Trophoblast cell (in vitro differentiated cells and primary cell): ENCODE data around the gene GAS5.

Experiments
- DNase-seq, 2 donors: peaks; one replicate each; pipeline ENCODE4 v3.0.0-alpha.2; 2016
- H2AFZ ChIP-seq: 2 replicates; pipeline ENCODE4 v1.6.1; 2013; ENCODE audit warnings: low read length, moderate library complexity, mild to moderate bottlenecking; ENCODE audit not compliant: insufficient read depth, poor library complexity
- H2AK5ac ChIP-seq: 2 replicates; pipeline ENCODE4 v1.6.1; 2013; ENCODE audit warnings: mild to moderate bottlenecking, low read length
- H2BK120ac ChIP-seq: 2 replicates; pipeline ENCODE4 v1.6.1; 2013; ENCODE audit warnings: low read length, mild to moderate bottlenecking, moderate library complexity; ENCODE audit not compliant: insufficient read depth, poor library complexity
- H2BK12ac ChIP-seq: 2 replicates; pipeline ENCODE4 v1.6.1; 2013; ENCODE audit warnings: mild to moderate bottlenecking, low read length, moderate library complexity
- H2BK5ac ChIP-seq: 2 replicates; pipeline ENCODE4 v1.6.1; 2013; ENCODE audit warnings: low read length, low read depth, moderate library complexity, mild to moderate bottlenecking; ENCODE audit not compliant: poor library complexity
- H3K14ac ChIP-seq: 2 replicates; pipeline ENCODE4 v1.6.1; 2013; ENCODE audit warnings: mild to moderate bottlenecking, low read length
- H3K18ac ChIP-seq: 2 replicates; pipeline ENCODE4 v1.6.1; 2013; ENCODE audit warnings: mild to moderate bottlenecking, low read length
- H3K23ac ChIP-seq: 2 replicates; pipeline ENCODE4 v1.6.1; 2013; ENCODE audit warnings: low read length
- H3K27ac ChIP-seq: 2 replicates; pipeline ENCODE4 v1.5.1; 2013; ENCODE audit warnings: low read depth, mild to moderate bottlenecking, inconsistent platforms, low read length, moderate library complexity
- H3K27me3 ChIP-seq: 2 replicates; pipeline ENCODE4 v1.6.1; 2013; ENCODE audit warnings: inconsistent platforms, mild to moderate bottlenecking, low read length, moderate library complexity; ENCODE audit not compliant: insufficient read depth
- H3K36me3 ChIP-seq, 2 experiments: 1 replicate in 1 of 2; 2 replicates in 1 of 2; pipeline ENCODE4 v1.6.1; 2013; ENCODE audit warnings: low read length in 2 of 2, mild to moderate bottlenecking in 2 of 2, moderate library complexity in 1 of 2; ENCODE audit not compliant: insufficient read depth in 2 of 2, control insufficient read depth in 1 of 2
- H3K4ac ChIP-seq: 2 replicates; pipeline ENCODE4 v1.6.1; 2013; ENCODE audit warnings: low read depth, mild to moderate bottlenecking, low read length, moderate library complexity
- H3K4me1 ChIP-seq, 2 experiments: 1 replicate in 1 of 2; 2 replicates in 1 of 2; pipeline ENCODE4 v1.6.1; 2013; ENCODE audit warnings: low read length in 2 of 2, mild to moderate bottlenecking in 2 of 2, moderate library complexity in 1 of 2; ENCODE audit not compliant: insufficient read depth in 2 of 2, control insufficient read depth in 1 of 2
- H3K4me2 ChIP-seq: 2 replicates; pipeline ENCODE4 v1.6.1; 2013; ENCODE audit warnings: inconsistent platforms, mild to moderate bottlenecking, low read length, moderate library complexity
- H3K4me3 ChIP-seq: 2 replicates; pipeline ENCODE4 v1.5.1; 2013; ENCODE audit warnings: mild to moderate bottlenecking, low read depth, low read length, inconsistent platforms
- H3K79me1 ChIP-seq: one replicate; pipeline ENCODE4 v1.6.1; 2013; ENCODE audit warnings: low read length
- H3K79me2 ChIP-seq: 2 replicates; pipeline ENCODE4 v1.6.1; 2013; ENCODE audit warnings: low read length, mild to moderate bottlenecking; ENCODE audit not compliant: control insufficient read depth, insufficient read depth, poor library complexity
- H3K9ac ChIP-seq: 2 replicates; pipeline ENCODE4 v1.6.1; 2013; ENCODE audit warnings: mild to moderate bottlenecking, low read length
- H3K9me3 ChIP-seq: 2 replicates; pipeline ENCODE4 v1.6.1; 2013; ENCODE audit warnings: low read depth, mild to moderate bottlenecking, control low read depth, inconsistent platforms, low read length; ENCODE audit not compliant: insufficient read depth
- H4K12ac ChIP-seq: 2 replicates; pipeline ENCODE4 v1.6.1; 2013; ENCODE audit warnings: low read depth, mild to moderate bottlenecking, low read length, moderate library complexity
- H4K8ac ChIP-seq: 2 replicates; pipeline ENCODE4 v1.6.1; 2013; ENCODE audit warnings: low read depth, mild to moderate bottlenecking, low read length, moderate library complexity
- H4K91ac ChIP-seq: one replicate; pipeline ENCODE4 v1.6.1; 2013; ENCODE audit warnings: low read depth, mild to moderate bottlenecking, low read length, moderate library complexity
- WGBS: extraction: QIAGEN DNeasy Blood & Tissue Kit; methylation state at CpG from one replicate; pipeline ENCODE4 v1.1.7; 2013; ENCODE audit warnings: missing lambda C conversion rate; ENCODE audit not compliant: insufficient read length, insufficient coverage; ENCODE audit errors: extremely low coverage; 5-methylcytosine and 5-hydroxymethylcytosine counted together

GAS5 gene

GRCh38 chr1:173870252-173871075 lies 2.7 kb upstream of the GAS5 start:
- no peak overlapping the region for H3K4me2 ChIP-seq
- no peak overlapping the region for H2BK120ac ChIP-seq
- H3K4me1 ChIP-seq = no peaks in the 10 kb centered on the region
- peaks cover 14% of the 10 kb centered on the region for H3K79me1 ChIP-seq
- no CpG with 5 or more reads among the region's 15 CpGs for WGBS
- no peak overlapping the region for H4K12ac ChIP-seq
- peaks cover 12% of the 10 kb centered on the region for H3K79me2 ChIP-seq
- no peak overlapping the region for H3K27ac ChIP-seq
- H4K8ac ChIP-seq = no peak overlapping the region
- no peak overlapping the region for H2AK5ac ChIP-seq
- H3K18ac ChIP-seq = no peak overlapping the region
- DNase-seq = no peak
- H3K9me3 ChIP-seq = no peaks in the 10 kb centered on the region
- H3K4ac ChIP-seq = no peak overlapping the region
- H3K9ac ChIP-seq = no peak overlapping the region
- no peak overlapping the region for H2BK12ac ChIP-seq
- H2AFZ ChIP-seq = no peak overlapping the region
- H3K4me3 ChIP-seq = no peak overlapping the region
- H3K27me3 ChIP-seq = no peaks in the 10 kb centered on the region
- H3K14ac ChIP-seq = no peak overlapping the region
- H4K91ac ChIP-seq = no peak overlapping the region
- H3K23ac ChIP-seq = no peak overlapping the region
- peaks cover 12 to 15% of the 10 kb centered on the region in 2 experiments for H3K36me3 ChIP-seq
- no peak overlapping the region for H2BK5ac ChIP-seq

GRCh38 chr1:173869021-173869359 lies 1.2 kb upstream of the GAS5 start:
- peak overlapping the region; percentile 99 for H3K27ac ChIP-seq
- no peak overlapping the region for H3K14ac ChIP-seq
- peak overlapping the region; percentile 87 for H2BK5ac ChIP-seq
- H3K4me3 ChIP-seq = peak overlapping the region; percentile 90
- H3K79me2 ChIP-seq = peaks cover 12% of the 10 kb centered on the region
- H3K23ac ChIP-seq = no peak overlapping the region
- H3K27me3 ChIP-seq = no peaks in the 10 kb centered on the region
- DNase-seq = peak in 1 of 2 donors; percentile 29
- peak overlapping the region; percentile 80 for H4K8ac ChIP-seq
- H3K18ac ChIP-seq = no peak overlapping the region
- H2AK5ac ChIP-seq = no peak overlapping the region
- H2BK12ac ChIP-seq = peak overlapping the region; percentile 18
- peak overlapping the region; percentile 47 for H4K12ac ChIP-seq
- peak overlapping the region; percentile 80 for H2AFZ ChIP-seq
- H3K79me1 ChIP-seq = peaks cover 14% of the 10 kb centered on the region
- H3K9me3 ChIP-seq = no peaks in the 10 kb centered on the region
- peak overlapping the region; percentile 43 for H3K4ac ChIP-seq
- H4K91ac ChIP-seq = peak overlapping the region; percentile 72
- no peaks in the 10 kb centered on the region for H3K4me1 ChIP-seq
- no CpG with 5 or more reads among the region's 5 CpGs for WGBS
- H3K9ac ChIP-seq = peak overlapping the region; percentile 96
- peak overlapping the region; percentile 76 for H2BK120ac ChIP-seq
- peak overlapping the region; percentile 98 for H3K4me2 ChIP-seq
- peaks cover 12 to 22% of the 10 kb centered on the region in 2 experiments for H3K36me3 ChIP-seq

GRCh38 chr1:173868266-173869020 lies 654 bp upstream of the GAS5 start, which contains the start of gene ZBTB37:
Gene ZBTB37 (plus strand): TSS chr1:173868380. CDS start chr1:173870226, 1,846 bp downstream.
- Histone ChIP-seq H3K79me1 (peaks cover 14% of the 10 kb centered on the region), H3K36me3 (peaks cover 10 to 25% of the 10 kb centered on the region in 2 experiments), H2BK5ac (peak within 1 kb of the TSS; percentile 98), H3K4ac (peak within 1 kb of the TSS; percentile 89), H2AFZ (peak within 1 kb of the TSS; percentile 80), H3K27me3 (no peaks in the 10 kb centered on the region), H2BK12ac (peak within 1 kb of the TSS; percentile 18), H3K4me1 (no peaks in the 10 kb centered on the region), H3K4me3 (peak within 1 kb of the TSS; percentile 90), H4K8ac (peak within 1 kb of the TSS; percentile 98), H3K9ac (peak within 1 kb of the TSS; percentile 96), H2BK120ac (peak within 1 kb of the TSS; percentile 98), H3K9me3 (no peaks in the 10 kb centered on the region), H2AK5ac (peak within 1 kb of the TSS; percentile 69), H4K91ac (peak within 1 kb of the TSS; percentile 98), H3K79me2 (peaks cover 12% of the 10 kb centered on the region), H3K18ac (peak within 1 kb of the TSS; percentile 97), H3K14ac (peak within 1 kb of the TSS; percentile 98), H3K23ac (no peak within 1 kb of the TSS), H3K27ac (peak within 1 kb of the TSS; percentile 99), H4K12ac (peak within 1 kb of the TSS; percentile 98), H3K4me2 (peak within 1 kb of the TSS; percentile 98)
- WGBS = no CpG with 5 or more reads among the region's 53 CpGs
- DNase-seq = peak; percentile 80 to 83

GRCh38 chr1:173867141-173867752 lies 542 bp downstream of the GAS5 start:
- H4K12ac ChIP-seq = peak overlapping the region; percentile 60
- H2BK120ac ChIP-seq = no peak overlapping the region
- peak overlapping the region; percentile 77 for H3K9ac ChIP-seq
- peak overlapping the region; percentile 42 for H2BK5ac ChIP-seq
- H2BK12ac ChIP-seq = no peak overlapping the region
- H3K79me1 ChIP-seq = peaks cover 14% of the 10 kb centered on the region
- H3K9me3 ChIP-seq = no peaks in the 10 kb centered on the region
- no peaks in the 10 kb centered on the region for H3K4me1 ChIP-seq
- H3K79me2 ChIP-seq = peaks cover 12% of the 10 kb centered on the region
- peak overlapping the region; percentile 55 for H3K27ac ChIP-seq
- H3K4ac ChIP-seq = peak overlapping the region; percentile 75
- H3K4me2 ChIP-seq = peak overlapping the region; percentile 74
- peak overlapping the region; percentile 69 for H2AK5ac ChIP-seq
- H3K36me3 ChIP-seq = peaks cover 18 to 34% of the 10 kb centered on the region in 2 experiments
- no peak overlapping the region for H3K23ac ChIP-seq
- peak overlapping the region; percentile 48 for H4K91ac ChIP-seq
- H4K8ac ChIP-seq = peak overlapping the region; percentile 72
- H3K14ac ChIP-seq = peak overlapping the region; percentile 82
- DNase-seq = peak in 1 of 2 donors; percentile 49
- no peak overlapping the region for H2AFZ ChIP-seq
- H3K27me3 ChIP-seq = no peaks in the 10 kb centered on the region
- no CpG with 5 or more reads among the region's 32 CpGs for WGBS
- H3K4me3 ChIP-seq = peak overlapping the region; percentile 84
- peak overlapping the region; percentile 66 for H3K18ac ChIP-seq
